Measurements from ENCODE around the gene ZPR1.

Gene ZPR1

DNA sequence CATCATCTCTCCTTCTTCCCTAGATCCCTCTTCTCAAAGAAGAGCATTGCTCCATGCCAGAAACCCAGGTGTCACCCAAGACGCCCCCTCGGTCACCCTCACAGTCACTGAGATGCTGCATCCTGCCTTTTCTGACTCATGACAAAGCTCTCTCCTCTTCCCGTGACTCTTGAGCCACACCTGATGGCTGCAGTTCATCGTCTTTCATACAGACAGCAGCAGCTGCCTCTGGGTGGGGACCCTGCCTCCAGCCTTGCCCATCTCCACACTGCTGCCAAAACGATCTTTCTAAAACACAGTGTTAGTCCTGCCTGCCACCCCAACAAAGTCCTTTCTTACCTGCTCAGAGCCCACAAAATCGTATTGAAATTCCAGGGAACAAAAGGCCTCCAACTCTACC, 59.8 kb downstream of the ZPR1 start:
- POLR2A ChIA-PET (ENCODE audit: low non-redundant PET) = no interaction called here
- TF ChIP-seq, protein P1, sequence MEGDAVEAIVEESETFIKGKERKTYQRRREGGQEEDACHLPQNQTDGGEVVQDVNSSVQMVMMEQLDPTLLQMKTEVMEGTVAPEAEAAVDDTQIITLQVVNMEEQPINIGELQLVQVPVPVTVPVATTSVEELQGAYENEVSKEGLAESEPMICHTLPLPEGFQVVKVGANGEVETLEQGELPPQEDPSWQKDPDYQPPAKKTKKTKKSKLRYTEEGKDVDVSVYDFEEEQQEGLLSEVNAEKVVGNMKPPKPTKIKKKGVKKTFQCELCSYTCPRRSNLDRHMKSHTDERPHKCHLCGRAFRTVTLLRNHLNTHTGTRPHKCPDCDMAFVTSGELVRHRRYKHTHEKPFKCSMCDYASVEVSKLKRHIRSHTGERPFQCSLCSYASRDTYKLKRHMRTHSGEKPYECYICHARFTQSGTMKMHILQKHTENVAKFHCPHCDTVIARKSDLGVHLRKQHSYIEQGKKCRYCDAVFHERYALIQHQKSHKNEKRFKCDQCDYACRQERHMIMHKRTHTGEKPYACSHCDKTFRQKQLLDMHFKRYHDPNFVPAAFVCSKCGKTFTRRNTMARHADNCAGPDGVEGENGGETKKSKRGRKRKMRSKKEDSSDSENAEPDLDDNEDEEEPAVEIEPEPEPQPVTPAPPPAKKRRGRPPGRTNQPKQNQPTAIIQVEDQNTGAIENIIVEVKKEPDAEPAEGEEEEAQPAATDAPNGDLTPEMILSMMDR (conservative IDR thresholded peaks at IDR 0.05; ENCODE audit: low read depth) = no peak
- CTCF ChIA-PET = no interaction called here
- no peak for DNase-seq (ENCODE audit: low spot score)
- H3K27ac ChIP-seq = no peak overlapping the region

DNA sequence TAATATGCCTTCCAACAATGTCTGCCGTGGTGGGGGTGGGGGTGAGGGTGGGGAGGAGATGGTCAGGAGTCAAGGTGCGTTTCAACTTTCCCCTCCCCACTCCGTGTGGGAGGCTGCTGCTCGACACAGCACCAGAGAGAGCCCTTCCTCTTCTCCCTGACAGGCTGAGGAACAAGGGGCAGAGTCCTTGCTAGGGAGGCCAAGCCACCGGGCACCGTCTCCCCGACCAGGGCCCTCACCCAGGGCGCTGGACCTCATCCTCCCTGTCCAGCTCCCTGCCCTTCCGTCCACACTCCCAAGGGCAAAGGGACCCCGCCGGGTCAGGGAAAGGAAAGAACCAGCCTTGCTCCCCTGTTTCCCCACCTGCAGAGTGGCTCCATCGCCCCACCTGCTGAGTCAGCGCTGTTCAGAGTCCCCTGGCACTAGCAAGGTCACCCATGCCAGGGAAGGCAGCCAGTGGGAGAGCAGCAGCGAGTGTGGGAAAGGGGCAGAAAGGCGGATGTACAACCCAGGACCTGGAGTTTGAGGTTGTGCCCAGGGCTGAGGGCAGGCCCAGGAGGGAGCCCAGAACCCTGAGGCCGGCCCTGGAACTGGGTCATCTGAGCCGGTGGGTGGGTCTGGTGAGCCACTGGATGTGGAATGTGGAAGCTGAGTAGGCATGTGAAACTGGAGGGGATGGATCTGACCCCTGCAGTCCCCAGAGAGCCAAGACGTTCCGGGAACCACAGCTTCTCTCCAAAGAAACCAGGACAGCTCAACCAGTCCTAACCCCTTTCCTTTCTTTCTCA, 62.2 kb downstream of the ZPR1 start:
- ChIA-PET POLR2A (ENCODE audit: low non-redundant PET) (no interaction called here), CTCF (no interaction called here)
- DNase-seq (ENCODE audit: low spot score) = no peak
- no peak overlapping the region for H3K27ac ChIP-seq
- TF ChIP-seq, protein P1 (conservative IDR thresholded peaks at IDR 0.05; ENCODE audit: low read depth) = no peak

DNA sequence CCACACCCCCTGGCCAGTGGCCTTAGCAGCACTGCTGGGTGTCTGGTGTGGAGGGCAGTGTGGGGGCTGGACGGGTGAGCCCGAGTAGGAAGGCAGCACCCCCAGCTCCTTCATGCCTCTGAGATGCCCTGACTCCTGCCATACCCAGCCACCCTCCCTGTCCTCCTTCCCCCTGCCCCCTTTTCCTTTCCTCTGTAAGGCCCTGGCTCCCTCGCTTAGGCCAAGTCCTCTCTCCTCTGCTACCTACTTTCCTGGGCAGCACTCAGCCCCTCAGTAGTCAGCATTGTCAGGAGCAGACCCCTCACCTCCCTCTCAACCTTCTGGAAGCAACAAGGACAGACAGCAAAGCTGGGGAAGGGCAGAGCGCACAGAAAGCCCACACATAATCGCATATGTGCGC, 63.0 kb downstream of the ZPR1 start:
- ChIA-PET POLR2A (ENCODE audit: low non-redundant PET) (no interaction called here), CTCF (interaction anchor here (0.6 kb wide), 1 partner anchor 154 kb away, joined by 3 read pairs; no protein-coding TSS in a partner anchor)
- TF ChIP-seq, protein P1 (conservative IDR thresholded peaks at IDR 0.05; ENCODE audit: low read depth) = no peak
- no peak overlapping the region for H3K27ac ChIP-seq
- DNase-seq (ENCODE audit: low spot score) = no peak

Measured in RWPE1 (cell line).